Endothelial cell of umbilical vein (primary cell): ENCODE data around the gene GADD45GIP1. TPM values are rescaled to one million over a fixed set of nuclear protein-coding genes. Genes with fewer than 3 reads are reported as not detected.

Experiments used
- BruUV-seq: library from RNA; stranded (reverse); fragments of 400-500 nt; replicated peaks from 2 replicates; lab custom pipeline; 2021; lab: Mats Ljungman, UMichigan
- CTCF ChIA-PET: fragments of 300-600, 350-600 bp; sonication (Branson Sonifier 250); formaldehyde crosslinking; loops from one replicate; lab custom pipeline; 2021; ENCODE audit warnings: antibody characterized with exemption, inconsistent platforms; lab: Charles Lee
- POLR2A ChIA-PET: fragments of 300-600, 350-600 bp; sonication (Branson Sonifier 250); formaldehyde crosslinking; loops from one replicate; lab custom pipeline; 2021; ENCODE audit warnings: antibody characterized with exemption, inconsistent platforms; lab: Charles Lee
- DNase-seq: peaks from one replicate; pipeline ENCODE4 v3.0.0-alpha.2; 2011; ENCODE audit warnings: low read depth, low spot score
- FAIRE-seq: peaks from 2 replicates; lab custom pipeline; 2011; peaks lifted over from hg19 to GRCh38; lab: Jason Lieb, UNC
- H2AFZ ChIP-seq: 2 replicates; pipeline ENCODE4 v1.6.0; 2012; ENCODE audit warnings: low read depth, low read length, control low read depth, inconsistent platforms
- H3K27ac ChIP-seq: 2 replicates; pipeline ENCODE4 v1.5.1; 2011; ENCODE audit warnings: low read depth, mild to moderate bottlenecking, control low read depth, low read length, moderate library complexity; ENCODE audit not compliant: insufficient read depth
- H3K27me3 ChIP-seq, 2 experiments: 2 replicates each; pipeline versions ENCODE4 v1.6.0 to v1.6.1; 2011; ENCODE audit warnings: low read length in 2 of 2, mixed read lengths in 1 of 2; ENCODE audit not compliant: control insufficient read depth in 2 of 2, insufficient read depth in 2 of 2
- H3K36me3 ChIP-seq, 2 experiments: 2 replicates in 1 of 2; 3 replicates in 1 of 2; pipeline ENCODE4 v1.5.1; 2011; ENCODE audit warnings: low read length in 2 of 2, mild to moderate bottlenecking in 1 of 2, moderate library complexity in 1 of 2; ENCODE audit not compliant: control insufficient read depth in 2 of 2, insufficient read depth in 2 of 2; ENCODE audit errors: extremely low read depth in 1 of 2
- H3K4me1 ChIP-seq: 3 replicates; pipeline ENCODE4 v1.5.1; 2011; ENCODE audit warnings: mild to moderate bottlenecking, low read length; ENCODE audit not compliant: control insufficient read depth, insufficient read depth; ENCODE audit errors: extremely low read depth
- H3K4me2 ChIP-seq: 2 replicates; pipeline ENCODE4 v1.6.1; 2011; ENCODE audit warnings: low read length, control low read depth, mixed read lengths; ENCODE audit not compliant: insufficient read depth
- H3K4me3 ChIP-seq, 3 experiments: fragments of 200-600 bp in 1 of 3; sonication (generic), shearing (Covaris generic) in 1 of 3; replicated peaks in 1 of 3; 2 replicates each; pipeline ENCODE4 v1.5.1; 2011 to 2016; ENCODE audit warnings: control low read depth in 3 of 3, low read length in 3 of 3, mild to moderate bottlenecking in 2 of 3, inconsistent platforms in 1 of 3, low read depth in 1 of 3, moderate library complexity in 1 of 3; ENCODE audit not compliant: insufficient read depth in 1 of 3
- H3K79me2 ChIP-seq: 2 replicates; pipeline ENCODE4 v1.6.0; 2012; ENCODE audit warnings: low read length, inconsistent platforms; ENCODE audit not compliant: control insufficient read depth, insufficient read depth
- H3K9ac ChIP-seq: replicated peaks from 2 replicates; pipeline ENCODE3; 2011; ENCODE audit warnings: low read length, control low read depth; ENCODE audit not compliant: insufficient read depth; ENCODE audit errors: extremely low read depth
- H3K9me1 ChIP-seq: replicated peaks from 3 replicates; pipeline ENCODE4 v1.6.0; 2011; ENCODE audit warnings: mild to moderate bottlenecking, low read length; ENCODE audit not compliant: control insufficient read depth, insufficient read depth; ENCODE audit errors: extremely low read depth
- H3K9me3 ChIP-seq: replicated peaks from 2 replicates; pipeline ENCODE4 v1.5.1; 2012; ENCODE audit warnings: low read length, inconsistent platforms; ENCODE audit not compliant: control insufficient read depth, insufficient read depth
- H4K20me1 ChIP-seq: replicated peaks from 2 replicates; pipeline ENCODE3; 2011; ENCODE audit warnings: mild to moderate bottlenecking, low read length; ENCODE audit not compliant: control insufficient read depth, insufficient read depth; ENCODE audit errors: extremely low read depth
- EZH2 ChIP-seq: IDR thresholded peaks from 2 replicates; pipeline ENCODE4 v1.6.1; 2012; ENCODE audit warnings: borderline replicate concordance, low read depth, mild to moderate bottlenecking, moderate library complexity, low read length, inconsistent platforms; ENCODE audit not compliant: severe bottlenecking
- FOS ChIP-seq: IDR thresholded peaks from 2 replicates; pipeline ENCODE4 v1.6.1; 2011; ENCODE audit warnings: mild to moderate bottlenecking, low read length, moderate library complexity, borderline replicate concordance; ENCODE audit not compliant: insufficient read depth
- GATA2 ChIP-seq: IDR thresholded peaks from 2 replicates; pipeline ENCODE4 v1.7.0; 2011; ENCODE audit warnings: low read depth, mild to moderate bottlenecking, moderate library complexity, mixed read lengths, low read length; ENCODE audit not compliant: insufficient read length, insufficient read depth
- JUN ChIP-seq: IDR thresholded peaks from 2 replicates; pipeline ENCODE4 v1.6.1; 2011; ENCODE audit warnings: borderline replicate concordance, low read depth; ENCODE audit not compliant: insufficient read length, insufficient read depth
- MYC ChIP-seq: IDR thresholded peaks from one replicate; pipeline ENCODE4 v1.6.1; 2011; ENCODE audit warnings: mild to moderate bottlenecking, low read depth, low read length
- POLR2A ChIP-seq: IDR thresholded peaks from 2 replicates; pipeline ENCODE4 v1.6.1; 2012; ENCODE audit warnings: low read depth, mild to moderate bottlenecking, control low read depth, low read length
- POLR2AphosphoS5 ChIP-seq: IDR thresholded peaks from 2 replicates; pipeline ENCODE4 v1.6.1; 2012; ENCODE audit warnings: low read depth, mild to moderate bottlenecking, control low read depth, low read length, moderate library complexity; ENCODE audit not compliant: insufficient read depth
- dilution Hi-C: fragments of 300-500 bp; cut with MboI; formaldehyde crosslinking; loops from one replicate; pipeline ENCODE4 v1.15.0; 2019; ENCODE audit warnings: low sequenced_read_pairs; ENCODE audit not compliant: extremely low pct_ligation_motif_present
- intact Hi-C: fragments of 100-400 bp; cut with micrococcal nuclease; formaldehyde crosslinking; loops from one replicate; pipeline ENCODE4 v1.10.0; 2022
- polyA plus RNA-seq, 4 experiments: library from polyadenylated mRNA; depleted of rRNA in 3 of 4; stranded (reverse) in 3 of 4; unstranded in 1 of 4; fragments of >200 nt; gene quantifications; 2 replicates each; pipeline versions ENCODE4 v1.2.1 to v1.2.3, GENCODE V29; 2011 to 2012; ENCODE audit warnings: missing spikeins in 1 of 4
- total RNA-seq: library from RNA; stranded (reverse); gene quantifications from 2 replicates; pipeline ENCODE4 v1.2.3, GENCODE V29; 2021
- TF ChIP-seq, protein P1 (sequence below), 2 donors: IDR thresholded peaks; 1 replicate in 1 of 2; 2 replicates in 1 of 2; pipeline ENCODE4 v1.5.1; 2011; ENCODE audit warnings: low read length in 2 of 2, mild to moderate bottlenecking in 2 of 2, moderate library complexity in 2 of 2, control low read depth in 1 of 2, inconsistent platforms in 1 of 2, low read depth in 1 of 2; ENCODE audit not compliant: insufficient read depth in 1 of 2; ENCODE audit errors: extremely low read depth in 1 of 2
- TF ChIP-seq, protein P2 (sequence below): IDR thresholded peaks from 2 replicates; pipeline ENCODE4 v1.6.1; 2011; ENCODE audit not compliant: insufficient read depth, insufficient read length

Gene GADD45GIP1
- total and polyA plus RNA-seq, 2 donors (not counting 3 experiments of a cell fraction or from before 2014, with no cell fraction given), result 32.8 to 38.3 TPM

DNA sequence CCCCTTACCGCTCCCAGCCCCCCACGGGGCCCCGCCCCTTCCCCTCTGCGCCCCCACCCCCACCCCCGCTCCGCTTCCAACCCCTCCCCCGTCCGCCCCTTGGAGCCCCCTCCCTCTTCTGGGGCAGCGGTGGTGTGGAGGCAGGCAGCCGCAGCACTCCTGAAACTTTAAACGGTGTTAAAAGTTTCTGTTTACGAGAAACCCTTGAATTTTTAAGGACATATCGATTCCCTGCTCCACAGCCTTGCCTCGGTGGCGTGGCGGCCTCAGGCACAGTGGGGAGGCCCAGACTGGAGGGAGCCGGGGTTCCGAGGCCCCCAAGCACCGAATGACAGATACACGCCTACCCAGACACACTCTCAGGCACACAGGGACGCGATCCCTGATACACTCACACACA is 33.4 kb upstream of the GADD45GIP1 start:
- Histone ChIP-seq H3K27ac (no peak overlapping the region), H2AFZ (no peak overlapping the region), H3K9me1 (no peaks in the 10 kb centered on the region), H4K20me1 (no peaks in the 10 kb centered on the region), H3K27me3 (no peaks in the 10 kb centered on the region), H3K9me3 (no peaks in the 10 kb centered on the region), H3K9ac (no peak overlapping the region), H3K4me2 (no peak overlapping the region), H3K79me2 (no peaks in the 10 kb centered on the region), H3K4me1 (no peaks in the 10 kb centered on the region), H3K36me3 (no peaks in the 10 kb centered on the region), H3K4me3 (no peak overlapping the region)
- TF ChIP-seq EZH2 (no peak), FOS (no peak), POLR2A (no peak), MYC (no peak), JUN (no peak), GATA2 (no peak), POLR2AphosphoS5 (no peak)
- TF ChIP-seq, protein P1, sequence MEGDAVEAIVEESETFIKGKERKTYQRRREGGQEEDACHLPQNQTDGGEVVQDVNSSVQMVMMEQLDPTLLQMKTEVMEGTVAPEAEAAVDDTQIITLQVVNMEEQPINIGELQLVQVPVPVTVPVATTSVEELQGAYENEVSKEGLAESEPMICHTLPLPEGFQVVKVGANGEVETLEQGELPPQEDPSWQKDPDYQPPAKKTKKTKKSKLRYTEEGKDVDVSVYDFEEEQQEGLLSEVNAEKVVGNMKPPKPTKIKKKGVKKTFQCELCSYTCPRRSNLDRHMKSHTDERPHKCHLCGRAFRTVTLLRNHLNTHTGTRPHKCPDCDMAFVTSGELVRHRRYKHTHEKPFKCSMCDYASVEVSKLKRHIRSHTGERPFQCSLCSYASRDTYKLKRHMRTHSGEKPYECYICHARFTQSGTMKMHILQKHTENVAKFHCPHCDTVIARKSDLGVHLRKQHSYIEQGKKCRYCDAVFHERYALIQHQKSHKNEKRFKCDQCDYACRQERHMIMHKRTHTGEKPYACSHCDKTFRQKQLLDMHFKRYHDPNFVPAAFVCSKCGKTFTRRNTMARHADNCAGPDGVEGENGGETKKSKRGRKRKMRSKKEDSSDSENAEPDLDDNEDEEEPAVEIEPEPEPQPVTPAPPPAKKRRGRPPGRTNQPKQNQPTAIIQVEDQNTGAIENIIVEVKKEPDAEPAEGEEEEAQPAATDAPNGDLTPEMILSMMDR (IDR thresholded peaks at IDR 0.05; ENCODE audit: extremely low read depth in 1 of 2, insufficient read depth in 1 of 2, low read depth in 1 of 2, low read length in 2 of 2), result no peak
- TF ChIP-seq, protein P2, sequence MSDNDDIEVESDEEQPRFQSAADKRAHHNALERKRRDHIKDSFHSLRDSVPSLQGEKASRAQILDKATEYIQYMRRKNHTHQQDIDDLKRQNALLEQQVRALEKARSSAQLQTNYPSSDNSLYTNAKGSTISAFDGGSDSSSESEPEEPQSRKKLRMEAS, result no peak
- BruUV-seq, result no TSS peak
- CTCF ChIA-PET, result interaction anchor here (1.1 kb wide), 1 partner anchor 104 kb away, joined by 3 read pairs; no protein-coding TSS in a partner anchor
- intact Hi-C loops (no loop called here), dilution Hi-C loops (no loop called here)
- POLR2A ChIA-PET, result no interaction called here
- no peak for DNase-seq
- FAIRE-seq, result no peak
